Measurements from ENCODE around the gene BTBD16. TPM values are rescaled to one million over a fixed set of nuclear protein-coding genes. Genes with fewer than 3 reads are reported as not detected.

Gene BTBD16
- total RNA-seq, 1 experiment from 2014 or later: not detected

DNA sequence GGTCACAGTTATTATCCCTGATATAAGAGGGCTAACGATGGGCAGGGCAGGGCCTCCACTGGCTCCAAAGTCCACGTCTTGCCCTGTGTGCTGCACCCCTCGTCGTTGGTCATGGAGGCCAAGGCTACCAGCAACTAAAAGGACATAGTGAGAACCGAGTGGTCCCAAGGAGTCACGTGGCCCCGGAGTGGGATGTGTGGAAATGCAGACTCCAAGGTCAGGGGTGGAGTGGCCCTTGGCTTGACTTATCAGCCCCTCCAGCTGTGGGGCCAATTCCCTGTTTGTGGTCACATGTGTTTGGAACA lies 30.7 kb downstream of the BTBD16 start:
- Histone ChIP-seq H2AK5ac (ENCODE audit: insufficient read length, low read length) (no peak overlapping the region), H3K9me3 (ENCODE audit: control insufficient read depth, low read depth, low read length) (no peaks in the 10 kb centered on the region), H3K79me1 (ENCODE audit: insufficient read depth, low read depth, low read length, poor library complexity, severe bottlenecking) (no peaks in the 10 kb centered on the region), H2AFZ (ENCODE audit: low read length) (no peak overlapping the region), H3T11ph (ENCODE audit: low read length) (no peak overlapping the region), H3K27ac (ENCODE audit: insufficient read length, low read depth, low read length) (no peak overlapping the region), H4K91ac (ENCODE audit: insufficient read length, low read depth, low read length) (no peak overlapping the region), H3K56ac (ENCODE audit: insufficient read length, low read depth, low read length) (no peak overlapping the region), H3K9ac (ENCODE audit: extremely low read depth, insufficient read length, low read length) (no peak overlapping the region), H3K23me2 (ENCODE audit: insufficient read length, low read depth, low read length, poor library complexity, severe bottlenecking) (no peaks in the 10 kb centered on the region), H3K79me2 (ENCODE audit: insufficient read depth, low read length) (no peaks in the 10 kb centered on the region), H2BK120ac (ENCODE audit: low read depth, low read length, poor library complexity, severe bottlenecking) (no peak overlapping the region), H2BK5ac (ENCODE audit: insufficient read length, low read length) (no peak overlapping the region), H2BK20ac (ENCODE audit: low read depth, low read length, poor library complexity, severe bottlenecking) (no peak overlapping the region), H3K23ac (ENCODE audit: insufficient read length, low read depth, low read length) (no peak overlapping the region), H3K27me3 (ENCODE audit: insufficient read depth, low read length) (no peaks in the 10 kb centered on the region), H3K4ac (ENCODE audit: low read depth, low read length) (no peak overlapping the region), H4K5ac (ENCODE audit: insufficient read length, low read depth, low read length) (no peak overlapping the region), H2BK15ac (ENCODE audit: low read depth, low read length) (no peak overlapping the region), H3K18ac (ENCODE audit: insufficient read length, low read depth, low read length) (no peak overlapping the region), H3K4me2 (ENCODE audit: insufficient read depth, insufficient read length, low read length) (no peak overlapping the region), H4K20me1 (ENCODE audit: control insufficient read depth, insufficient read depth, insufficient read length) (no peaks in the 10 kb centered on the region), H2BK12ac (ENCODE audit: insufficient read length, low read depth, low read length) (no peak overlapping the region), H4K8ac (replicated peaks; ENCODE audit: insufficient read length, low read depth, low read length) (no peak overlapping the region), H3K4me1 (ENCODE audit: insufficient read depth, low read length) (no peaks in the 10 kb centered on the region), H3K14ac (ENCODE audit: insufficient read depth, low read length) (no peak overlapping the region)
- Mint-ChIP-seq H3K9me3 (peaks cover 6 to 10% of the 10 kb centered on the region in 2 experiments), H3K27ac (no peak overlapping the region), H3K36me3 (ENCODE audit: insufficient read depth in 1 of 3, low read depth in 3 of 3) (peaks cover 0 to 8% (median 0%) of the 10 kb centered on the region in 3 experiments; a peak in 1 of 7 replicates), H3K4me3 (no peak overlapping the region), H3K4me1 (peaks cover 11 to 14% of the 10 kb centered on the region in 2 experiments), H3K27me3 (ENCODE audit: low read depth) (peaks cover 4% of the 10 kb centered on the region)
- DNase-seq: no peak
- WGBS (ENCODE audit: extremely low coverage, insufficient read length, low lambda C conversion rate): no CpG with 5 or more reads among the region's 7 CpGs
- TF ChIP-seq, protein P1, sequence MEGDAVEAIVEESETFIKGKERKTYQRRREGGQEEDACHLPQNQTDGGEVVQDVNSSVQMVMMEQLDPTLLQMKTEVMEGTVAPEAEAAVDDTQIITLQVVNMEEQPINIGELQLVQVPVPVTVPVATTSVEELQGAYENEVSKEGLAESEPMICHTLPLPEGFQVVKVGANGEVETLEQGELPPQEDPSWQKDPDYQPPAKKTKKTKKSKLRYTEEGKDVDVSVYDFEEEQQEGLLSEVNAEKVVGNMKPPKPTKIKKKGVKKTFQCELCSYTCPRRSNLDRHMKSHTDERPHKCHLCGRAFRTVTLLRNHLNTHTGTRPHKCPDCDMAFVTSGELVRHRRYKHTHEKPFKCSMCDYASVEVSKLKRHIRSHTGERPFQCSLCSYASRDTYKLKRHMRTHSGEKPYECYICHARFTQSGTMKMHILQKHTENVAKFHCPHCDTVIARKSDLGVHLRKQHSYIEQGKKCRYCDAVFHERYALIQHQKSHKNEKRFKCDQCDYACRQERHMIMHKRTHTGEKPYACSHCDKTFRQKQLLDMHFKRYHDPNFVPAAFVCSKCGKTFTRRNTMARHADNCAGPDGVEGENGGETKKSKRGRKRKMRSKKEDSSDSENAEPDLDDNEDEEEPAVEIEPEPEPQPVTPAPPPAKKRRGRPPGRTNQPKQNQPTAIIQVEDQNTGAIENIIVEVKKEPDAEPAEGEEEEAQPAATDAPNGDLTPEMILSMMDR (conservative IDR thresholded peaks at IDR 0.05): no peak
